ENCODE data around the gene DYSF.

The DYSF gene

DNA sequence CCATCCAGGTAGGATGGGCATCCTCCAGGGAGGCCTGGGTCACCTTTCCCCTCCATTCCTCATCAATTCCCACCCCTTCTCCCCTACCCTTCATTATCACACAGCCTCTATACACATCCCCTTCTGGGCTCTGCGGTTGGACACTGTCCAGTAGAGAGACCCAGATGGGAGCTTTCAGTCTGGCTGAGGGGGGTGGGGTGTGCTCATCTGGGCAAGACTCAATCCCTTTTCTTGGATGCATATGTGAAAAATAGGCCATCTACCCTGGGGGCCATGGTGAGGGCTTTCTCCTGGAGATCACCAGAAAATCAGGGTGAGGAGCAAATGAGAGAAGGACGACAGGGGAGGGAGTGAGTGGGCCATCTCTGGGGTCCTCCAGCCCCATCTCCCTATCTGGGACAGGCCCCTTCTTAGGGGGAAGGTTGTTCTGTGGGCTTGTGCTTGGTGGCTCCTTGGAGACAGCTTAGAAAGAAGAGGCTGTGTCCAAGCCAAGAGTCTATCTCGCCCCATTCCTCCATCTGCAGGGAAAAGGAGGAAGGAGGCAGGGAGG is 160.1 kb downstream of the DYSF start:
- H3K4me2 ChIP-seq = no peak overlapping the region
- no peaks in the 10 kb centered on the region for H3K36me3 ChIP-seq (ENCODE audit: insufficient read depth)
- H3K79me2 ChIP-seq (ENCODE audit: insufficient read depth, low read depth) = no peaks in the 10 kb centered on the region
- no peaks in the 10 kb centered on the region for H4K20me1 ChIP-seq (ENCODE audit: insufficient read depth)
- H2AFZ ChIP-seq (ENCODE audit: low read depth) = no peak overlapping the region
- no peaks in the 10 kb centered on the region for H3K4me1 ChIP-seq (ENCODE audit: low read depth, poor library complexity, severe bottlenecking)
- no peak overlapping the region for H3K9ac ChIP-seq
- TF ChIP-seq, protein P1, sequence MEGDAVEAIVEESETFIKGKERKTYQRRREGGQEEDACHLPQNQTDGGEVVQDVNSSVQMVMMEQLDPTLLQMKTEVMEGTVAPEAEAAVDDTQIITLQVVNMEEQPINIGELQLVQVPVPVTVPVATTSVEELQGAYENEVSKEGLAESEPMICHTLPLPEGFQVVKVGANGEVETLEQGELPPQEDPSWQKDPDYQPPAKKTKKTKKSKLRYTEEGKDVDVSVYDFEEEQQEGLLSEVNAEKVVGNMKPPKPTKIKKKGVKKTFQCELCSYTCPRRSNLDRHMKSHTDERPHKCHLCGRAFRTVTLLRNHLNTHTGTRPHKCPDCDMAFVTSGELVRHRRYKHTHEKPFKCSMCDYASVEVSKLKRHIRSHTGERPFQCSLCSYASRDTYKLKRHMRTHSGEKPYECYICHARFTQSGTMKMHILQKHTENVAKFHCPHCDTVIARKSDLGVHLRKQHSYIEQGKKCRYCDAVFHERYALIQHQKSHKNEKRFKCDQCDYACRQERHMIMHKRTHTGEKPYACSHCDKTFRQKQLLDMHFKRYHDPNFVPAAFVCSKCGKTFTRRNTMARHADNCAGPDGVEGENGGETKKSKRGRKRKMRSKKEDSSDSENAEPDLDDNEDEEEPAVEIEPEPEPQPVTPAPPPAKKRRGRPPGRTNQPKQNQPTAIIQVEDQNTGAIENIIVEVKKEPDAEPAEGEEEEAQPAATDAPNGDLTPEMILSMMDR (conservative IDR thresholded peaks at IDR 0.05; ENCODE audit: low read depth, low read length) = no peak
- H3K27ac ChIP-seq = no peak overlapping the region
- no peak overlapping the region for H3K4me3 ChIP-seq (IDR thresholded peaks at IDR 0.05; ENCODE audit: insufficient read depth, low read depth, low read length)
- H3K27me3 ChIP-seq (ENCODE audit: insufficient read depth, low read depth) = no peaks in the 10 kb centered on the region

- H3K79me2 ChIP-seq (ENCODE audit: insufficient read depth, low read depth) = no peaks in the 10 kb centered on the region
- no peak overlapping the region for H3K4me2 ChIP-seq
Observed at GRCh38 chr2:71613953-71614925, 160.9 kb downstream of the DYSF start.

DNA sequence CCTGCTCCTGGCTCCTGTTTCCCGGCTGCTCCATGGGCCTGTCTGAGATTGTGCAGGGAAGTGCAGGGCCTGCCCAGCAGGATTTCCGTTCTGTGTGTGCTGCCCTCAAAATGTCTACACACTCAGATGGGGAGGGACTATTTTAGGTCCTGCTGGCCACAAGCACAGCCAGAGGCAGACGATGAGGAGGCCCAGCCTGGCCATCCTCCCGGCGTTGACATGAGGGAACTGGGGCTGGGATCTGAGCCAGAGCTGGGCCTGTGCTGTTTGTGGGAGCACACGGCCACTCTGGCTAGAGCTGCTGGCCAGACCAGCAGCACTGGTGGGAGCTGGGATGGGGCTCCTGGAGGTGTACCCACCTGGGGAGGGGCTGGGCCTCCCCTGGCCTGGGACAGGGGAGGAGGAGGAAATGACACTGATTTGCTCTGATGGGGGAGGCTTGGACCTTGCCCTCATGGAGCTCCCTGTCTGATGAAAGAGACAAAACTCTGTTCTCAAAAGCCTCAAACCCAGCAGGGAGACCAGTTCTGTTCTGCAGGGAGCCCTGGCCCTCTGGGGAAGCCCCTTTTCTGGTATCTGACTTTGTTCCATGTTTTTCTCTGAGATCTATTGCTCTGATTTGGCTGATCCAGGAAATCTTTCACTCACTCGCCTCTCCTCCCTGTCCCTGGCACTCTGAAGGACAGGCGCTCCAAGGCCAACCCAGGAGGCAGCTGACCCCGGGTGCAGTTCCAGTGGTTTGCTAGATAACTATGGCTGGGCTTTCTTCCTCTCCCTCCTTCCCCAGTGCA is 161.8 kb downstream of the DYSF start:
- Histone ChIP-seq H3K4me3 (IDR thresholded peaks at IDR 0.05; ENCODE audit: insufficient read depth, low read depth, low read length) (no peak overlapping the region), H3K27me3 (ENCODE audit: insufficient read depth, low read depth) (no peaks in the 10 kb centered on the region), H2AFZ (ENCODE audit: low read depth) (no peak overlapping the region), H4K20me1 (ENCODE audit: insufficient read depth) (no peaks in the 10 kb centered on the region), H3K4me1 (ENCODE audit: low read depth, poor library complexity, severe bottlenecking) (no peaks in the 10 kb centered on the region), H3K36me3 (ENCODE audit: insufficient read depth) (no peaks in the 10 kb centered on the region), H3K4me2 (no peak overlapping the region), H3K79me2 (ENCODE audit: insufficient read depth, low read depth) (no peaks in the 10 kb centered on the region), H3K27ac (no peak overlapping the region), H3K9ac (no peak overlapping the region)
- TF ChIP-seq, protein P1 (conservative IDR thresholded peaks at IDR 0.05; ENCODE audit: low read depth, low read length) = no peak

More at GRCh38 chr2:71613953-71614925, 160.9 kb downstream of the DYSF start:
- no peak overlapping the region for H3K27ac ChIP-seq
- no peaks in the 10 kb centered on the region for H3K36me3 ChIP-seq (ENCODE audit: insufficient read depth)
- H3K9ac ChIP-seq = no peak overlapping the region
- H4K20me1 ChIP-seq (ENCODE audit: insufficient read depth) = no peaks in the 10 kb centered on the region
- H3K4me1 ChIP-seq (ENCODE audit: low read depth, poor library complexity, severe bottlenecking) = no peaks in the 10 kb centered on the region
- no peak overlapping the region for H2AFZ ChIP-seq (ENCODE audit: low read depth)
- H3K4me3 ChIP-seq (IDR thresholded peaks at IDR 0.05; ENCODE audit: insufficient read depth, low read depth, low read length) = no peak overlapping the region
- TF ChIP-seq, protein P1 (conservative IDR thresholded peaks at IDR 0.05; ENCODE audit: low read depth, low read length) = no peak
- no peaks in the 10 kb centered on the region for H3K27me3 ChIP-seq (ENCODE audit: insufficient read depth, low read depth)
